B cell (primary cell): ENCODE measurements around the gene CCDC7. TPM values are rescaled to one million over a fixed set of nuclear protein-coding genes. Genes with fewer than 3 reads are reported as not detected.

Experiments
- ATAC-seq: fragments of 200-7000 bp; cut with Tn5 transposase; one replicate; pipeline ENCODE4 v1.10.0; 2021; ENCODE audit warnings: low read depth, mild to moderate bottlenecking, moderate number of reproducible peaks, moderate library complexity
- CTCF ChIA-PET: fragments of 350-600 bp; sonication (Branson Sonifier 250); formaldehyde crosslinking; loops from one replicate; lab custom pipeline; 2021; ENCODE audit warnings: antibody characterized with exemption, inconsistent platforms; lab: Charles Lee
- POLR2A ChIA-PET: fragments of 350-600 bp; sonication (Branson Sonifier 250); formaldehyde crosslinking; loops from one replicate; lab custom pipeline; 2021; ENCODE audit warnings: antibody characterized with exemption; lab: Charles Lee
- DNase-seq: peaks from one replicate; pipeline ENCODE4 v3.0.0; 2013
- H2AFZ ChIP-seq: 2 replicates; pipeline ENCODE4 v1.6.1; 2012; ENCODE audit warnings: mild to moderate bottlenecking, low read depth, low read length; ENCODE audit not compliant: insufficient read depth, poor library complexity, severe bottlenecking
- H3K27ac ChIP-seq, 2 donors: 1 replicate in 1 of 2; 2 replicates in 1 of 2; pipeline ENCODE4 v1.5.1; 2012 to 2013; ENCODE audit warnings: low read length in 2 of 2, mild to moderate bottlenecking in 2 of 2, moderate library complexity in 1 of 2
- H3K27me3 ChIP-seq, 4 experiments: fragments of 200-600 bp in 1 of 4; sonication (generic) in 1 of 4; replicated peaks in 1 of 4; 1 replicate in 2 of 4; 2 replicates in 2 of 4; pipeline versions ENCODE4 v1.6.1 to v1.7.0; 2013 to 2016; ENCODE audit warnings: low read length in 3 of 4, mild to moderate bottlenecking in 2 of 4, mixed read lengths in 1 of 4, moderate library complexity in 1 of 4; ENCODE audit not compliant: insufficient read depth in 4 of 4, control insufficient read depth in 3 of 4; ENCODE audit errors: control extremely low read depth in 1 of 4
- H3K36me3 ChIP-seq, 2 experiments: replicated peaks in 1 of 2; 1 replicate in 1 of 2; 2 replicates in 1 of 2; pipeline versions ENCODE4 v1.6.1 to v1.7.1; 2013; ENCODE audit warnings: low read length in 1 of 2; ENCODE audit not compliant: insufficient read depth in 2 of 2, control insufficient read depth in 1 of 2; ENCODE audit errors: control extremely low read depth in 1 of 2, extremely low read depth in 1 of 2
- H3K4me1 ChIP-seq, 2 donors: fragments of 200-600 bp in 1 of 2; sonication (generic) in 1 of 2; 1 replicate in 1 of 2; 2 replicates in 1 of 2; pipeline versions ENCODE4 v1.5.1 to v1.6.1; 2013 to 2017; ENCODE audit warnings: low read length in 2 of 2; ENCODE audit not compliant: control insufficient read depth in 2 of 2, insufficient read depth in 2 of 2
- H3K4me2 ChIP-seq: replicated peaks from 2 replicates; pipeline ENCODE3; 2012; ENCODE audit warnings: mild to moderate bottlenecking, low read depth, low read length; ENCODE audit not compliant: poor library complexity, severe bottlenecking
- H3K4me3 ChIP-seq, 5 experiments: fragments of 200-600 bp in 1 of 5; sonication (generic) in 1 of 5; 1 replicate in 3 of 5; 2 replicates in 2 of 5; pipeline versions ENCODE4 v1.5.1 to v1.7.0; 2011 to 2016; ENCODE audit warnings: low read length in 4 of 5, mild to moderate bottlenecking in 4 of 5, low read depth in 2 of 5, control low read depth in 1 of 5, moderate library complexity in 1 of 5; ENCODE audit not compliant: insufficient read depth in 1 of 5; ENCODE audit errors: control extremely low read depth in 1 of 5, extremely low read depth in 1 of 5
- H3K79me2 ChIP-seq: fragments of 200-600 bp; sonication (generic); one replicate; pipeline ENCODE4 v1.6.0; 2016; ENCODE audit warnings: low read length; ENCODE audit not compliant: control insufficient read depth, insufficient read depth
- H3K9ac ChIP-seq: fragments of 200-600 bp; sonication (generic); 2 replicates; pipeline ENCODE4 v1.6.1; 2017; ENCODE audit warnings: mild to moderate bottlenecking, low read length, moderate library complexity
- H3K9me3 ChIP-seq, 3 donors: one replicate each; pipeline versions ENCODE4 v1.6.1 to v1.7.1; 2013; ENCODE audit warnings: low read length in 2 of 3; ENCODE audit not compliant: control insufficient read depth in 2 of 3, insufficient read depth in 1 of 3; ENCODE audit errors: control extremely low read depth in 1 of 3
- H4K20me1 ChIP-seq: 2 replicates; pipeline ENCODE4 v1.6.0; 2012; ENCODE audit warnings: mild to moderate bottlenecking, low read length; ENCODE audit not compliant: insufficient read depth, control insufficient read depth, poor library complexity, severe bottlenecking
- H3K27ac Mint-ChIP-seq: one replicate; pipeline ENCODE4 v1.8.0; 2021; ENCODE audit warnings: mixed read lengths
- H3K27me3 Mint-ChIP-seq: one replicate; pipeline ENCODE4 v1.8.0; 2021; ENCODE audit warnings: mixed read lengths
- H3K4me1 Mint-ChIP-seq: one replicate; pipeline ENCODE4 v1.8.0; 2021; ENCODE audit warnings: mixed read lengths
- H3K4me3 Mint-ChIP-seq: one replicate; pipeline ENCODE4 v1.8.0; 2021; ENCODE audit warnings: mixed read lengths
- H3K9me3 Mint-ChIP-seq: one replicate; pipeline ENCODE4 v1.8.0; 2022; ENCODE audit warnings: mixed read lengths; ENCODE audit not compliant: insufficient read depth
- CTCF ChIP-seq: fragments of 200-600 bp; IDR thresholded peaks from one replicate; pipeline ENCODE4 v1.8.0; 2022; ENCODE audit warnings: antibody characterized with exemption, mild to moderate bottlenecking
- EZH2 ChIP-seq: IDR thresholded peaks from 2 replicates; pipeline ENCODE4 v1.6.1; 2012; ENCODE audit warnings: borderline replicate concordance, low read depth, mild to moderate bottlenecking, moderate library complexity, low read length; ENCODE audit not compliant: insufficient read depth, poor library complexity, severe bottlenecking
- WGBS: methylation state at CpG from one replicate; pipeline ENCODE4 v1.1.5; 2013; ENCODE audit warnings: missing lambda C conversion rate; ENCODE audit not compliant: insufficient coverage; 5-methylcytosine and 5-hydroxymethylcytosine counted together
- intact Hi-C: fragments of 100-400 bp; cut with micrococcal nuclease; formaldehyde crosslinking; loops from one replicate; pipeline ENCODE4 v1.10.0; 2022
- polyA plus RNA-seq: library from polyadenylated mRNA; depleted of rRNA; stranded (reverse); fragments of >200 nt; gene quantifications from 2 replicates; pipeline ENCODE4 v1.2.3, GENCODE V29; 2012
- total RNA-seq, 2 donors: library from RNA; stranded (reverse); fragments of 120-200 nt in 1 of 2; gene quantifications; 1 replicate in 1 of 2; 2 replicates in 1 of 2; pipeline versions ENCODE4 v1.2.3 to v1.2.4, GENCODE V29; 2013 to 2022

The CCDC7 gene
- total and polyA plus RNA-seq, 2 donors (not counting 1 experiment from before 2014, with no cell fraction given), result 2.6 to 26.6 TPM

GRCh38 chr10:32901815-32902214 lies 455.9 kb downstream of the CCDC7 start:
- no peak overlapping the region for H3K4me2 ChIP-seq
- intact Hi-C loops, result no loop called here
- Mint-ChIP-seq H3K27ac (no peak overlapping the region), H3K4me3 (no peak overlapping the region), H3K4me1 (no peaks in the 10 kb centered on the region), H3K27me3 (no peaks in the 10 kb centered on the region), H3K9me3 (no peaks in the 10 kb centered on the region)
- ChIA-PET POLR2A (no interaction called here), CTCF (no interaction called here)
- H4K20me1 ChIP-seq, result no peaks in the 10 kb centered on the region
- no peak overlapping the region for H3K27ac ChIP-seq
- no peaks in the 10 kb centered on the region for H3K9me3 ChIP-seq
- DNase-seq (no peak), ATAC-seq (no peak)
- no peaks in the 10 kb centered on the region for H3K4me1 ChIP-seq
- no peaks in the 10 kb centered on the region for H3K27me3 ChIP-seq
- no peak overlapping the region for H2AFZ ChIP-seq
- TF ChIP-seq CTCF (no peak), EZH2 (no peak)
- H3K4me3 ChIP-seq, result no peak overlapping the region
- peaks cover 1 to 21% of the 10 kb centered on the region in 2 experiments for H3K36me3 ChIP-seq
- 100% methylated on average over 3 of the region's 9 CpGs for WGBS
- no peaks in the 10 kb centered on the region for H3K79me2 ChIP-seq
- H3K9ac ChIP-seq, result no peak overlapping the region

GRCh38 chr10:32905466-32905865 lies 459.5 kb downstream of the CCDC7 start:
- H3K4me1 Mint-ChIP-seq, result no peaks in the 10 kb centered on the region
- CTCF ChIA-PET, result no interaction called here
- H3K27me3 ChIP-seq, result no peaks in the 10 kb centered on the region
- H3K27ac ChIP-seq, result no peak overlapping the region
- intact Hi-C loops, result no loop called here
- ATAC-seq (no peak), DNase-seq (no peak)
- H3K4me2 ChIP-seq, result no peak overlapping the region
- no peak overlapping the region for H3K27ac Mint-ChIP-seq
- H3K9ac ChIP-seq, result no peak overlapping the region
- H2AFZ ChIP-seq, result no peak overlapping the region
- POLR2A ChIA-PET, result no interaction called here
- H3K9me3 ChIP-seq, result no peaks in the 10 kb centered on the region
- H3K27me3 Mint-ChIP-seq, result no peaks in the 10 kb centered on the region
- H3K36me3 ChIP-seq, result peaks cover 1 to 46% of the 10 kb centered on the region in 2 experiments
- H3K9me3 Mint-ChIP-seq, result no peaks in the 10 kb centered on the region
- no peaks in the 10 kb centered on the region for H4K20me1 ChIP-seq
- no peaks in the 10 kb centered on the region for H3K4me1 ChIP-seq
- 100% methylated on average over 2 of the region's 3 CpGs for WGBS
- H3K79me2 ChIP-seq, result no peaks in the 10 kb centered on the region
- H3K4me3 Mint-ChIP-seq, result no peak overlapping the region
- no peak overlapping the region for H3K4me3 ChIP-seq
- TF ChIP-seq CTCF, result no peak
- no peak for TF ChIP-seq EZH2
